HG03469 (cell line): ENCODE results near the gene SOWAHA.
"Not testable (repeated sequence)": the region's sequence is repeated elsewhere in the genome, so short reads cannot be mapped to it uniquely, and the experiment has no call there.

Experiments
- ATAC-seq: cut with Tn5 transposase; IDR thresholded peaks from one replicate; pipeline ENCODE4 v1.9.1; 2021; ENCODE audit warnings: mild to moderate bottlenecking, moderate library complexity, moderate number of reproducible peaks; ENCODE audit not compliant: unreplicated experiment

The SOWAHA gene

DNA sequence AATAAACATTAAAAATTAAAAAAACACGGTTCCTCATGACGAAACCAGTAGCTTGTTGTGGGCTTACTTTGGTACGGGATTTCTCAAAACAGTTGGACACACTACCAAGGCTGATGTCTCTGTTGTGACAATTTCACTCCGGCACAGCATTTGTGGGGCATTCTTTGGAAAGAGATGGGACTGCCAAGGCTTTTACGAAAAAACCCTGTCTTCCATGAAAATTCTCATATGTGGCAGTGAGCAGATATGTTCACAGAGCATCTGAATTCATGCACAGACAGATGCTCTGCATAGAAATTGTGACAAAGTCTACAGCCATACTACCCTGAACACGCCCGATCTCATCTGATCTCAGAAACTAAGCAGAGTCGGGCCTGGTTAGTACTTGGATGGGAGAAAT is 35.2 kb downstream of the SOWAHA start:
- ATAC-seq, result no peak

DNA sequence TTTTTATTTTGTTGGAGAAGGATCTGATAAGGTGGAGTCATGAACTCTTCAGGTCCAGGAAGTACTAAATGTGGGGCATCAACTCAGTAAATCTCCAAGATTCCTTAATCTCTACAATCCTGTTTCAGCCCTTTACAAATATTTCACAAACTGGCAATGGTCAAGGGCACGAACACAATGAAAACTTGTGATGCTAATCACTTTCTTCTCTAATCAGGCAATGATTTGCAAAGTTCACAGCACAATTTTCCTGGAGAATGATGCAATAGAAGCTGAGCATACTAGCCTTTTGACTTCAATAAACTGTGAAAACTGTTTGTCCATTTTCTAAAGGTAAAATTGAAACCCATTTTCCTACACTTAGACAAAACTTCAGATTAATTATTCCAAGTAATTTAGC is 36.2 kb downstream of the SOWAHA start:
- ATAC-seq, result no peak

DNA sequence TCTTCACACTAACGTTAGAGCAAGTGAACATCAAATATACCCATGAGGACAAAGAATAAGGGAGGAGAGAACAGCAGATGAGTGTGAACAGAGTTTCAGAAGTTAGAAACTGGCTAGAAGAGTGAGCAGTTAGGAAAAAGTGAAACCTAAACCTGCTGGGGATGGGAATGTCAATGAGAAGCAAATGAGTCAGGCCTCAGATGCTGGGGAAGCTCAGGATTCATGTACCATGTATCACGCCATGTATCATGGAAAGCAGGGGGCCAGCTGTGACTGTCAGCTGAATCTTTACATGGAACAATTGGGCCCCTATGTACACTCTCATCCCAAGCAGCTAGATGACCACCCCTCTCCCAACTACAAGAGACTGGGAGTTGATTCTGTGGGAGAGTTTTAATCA is 37.0 kb downstream of the SOWAHA start:
- ATAC-seq, result no peak

DNA sequence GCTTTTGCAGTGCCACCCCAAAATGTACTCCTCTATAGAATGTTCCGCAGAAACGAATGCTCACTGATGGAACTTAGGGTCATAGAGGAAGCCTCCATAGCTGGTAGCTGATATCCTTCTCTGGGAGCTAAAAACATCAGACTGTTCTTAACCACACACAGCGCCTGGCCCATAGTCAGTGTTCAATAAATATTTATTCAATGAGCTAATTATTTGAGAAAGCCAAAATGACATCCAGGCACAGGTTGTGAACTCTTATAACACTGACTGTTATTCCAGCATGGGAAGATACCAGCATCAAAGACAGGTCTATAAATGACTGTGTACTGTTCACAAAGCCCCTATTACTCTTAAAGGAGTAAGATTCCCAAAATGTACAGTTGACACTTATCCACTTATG is 40.2 kb downstream of the SOWAHA start:
- no peak for ATAC-seq

DNA sequence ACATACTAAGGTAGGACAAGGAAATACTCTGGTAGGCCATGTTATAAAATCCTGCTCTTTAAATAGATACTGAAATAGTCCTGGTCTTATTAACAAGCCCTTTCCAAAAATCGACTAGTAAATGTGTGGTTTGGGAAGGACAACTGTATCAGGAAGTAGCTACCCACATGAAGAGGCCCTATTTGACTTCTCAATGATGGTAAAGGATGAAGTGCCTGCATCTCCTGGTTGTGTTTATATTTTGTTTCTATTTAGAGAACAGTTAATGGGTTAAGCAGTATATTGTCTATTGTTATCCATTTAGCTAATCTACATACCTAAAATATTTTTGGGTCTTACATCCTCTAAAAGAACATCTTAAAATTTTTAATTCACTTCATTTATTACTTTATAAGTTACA is 40.7 kb downstream of the SOWAHA start:
- ATAC-seq, result no peak

DNA sequence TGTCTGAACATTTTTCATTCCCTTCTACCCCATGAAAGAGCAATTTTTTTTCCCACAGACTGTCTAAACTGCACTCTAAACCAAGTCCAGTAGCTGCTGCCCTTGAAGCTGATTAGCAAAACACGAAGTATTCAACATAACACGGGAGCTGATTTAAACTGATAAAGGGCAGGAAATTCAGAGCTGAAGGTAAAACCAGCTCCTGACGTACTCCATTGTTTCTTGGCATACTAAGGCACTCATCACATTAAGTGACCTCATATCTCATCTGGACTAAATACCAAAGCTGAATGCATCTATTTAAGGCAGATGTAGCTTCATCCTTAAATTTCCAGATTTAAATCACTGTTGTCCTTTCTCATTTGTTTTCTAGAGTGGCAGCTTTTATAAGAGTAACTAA is 41.2 kb downstream of the SOWAHA start:
- no peak for ATAC-seq

DNA sequence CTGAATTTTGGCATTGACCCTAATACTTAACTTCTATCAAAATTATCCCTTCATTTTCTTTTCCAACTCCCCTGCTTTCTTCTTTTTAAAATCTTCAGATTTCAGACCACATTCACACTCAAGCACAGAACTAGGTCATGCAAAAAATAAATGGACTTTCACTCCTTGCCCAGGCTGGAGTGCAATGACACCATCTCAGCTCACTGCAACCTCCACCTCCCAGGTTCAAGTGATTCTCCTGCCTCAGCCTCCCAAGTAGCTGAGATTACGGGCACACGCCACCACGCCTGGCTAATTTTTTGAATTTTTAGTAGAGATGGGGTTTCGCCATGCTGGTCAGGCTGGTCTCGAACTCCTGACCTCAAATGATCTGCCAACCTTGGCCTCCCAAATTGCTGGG is 41.9 kb downstream of the SOWAHA start:
- ATAC-seq, result not testable (repeated sequence)

DNA sequence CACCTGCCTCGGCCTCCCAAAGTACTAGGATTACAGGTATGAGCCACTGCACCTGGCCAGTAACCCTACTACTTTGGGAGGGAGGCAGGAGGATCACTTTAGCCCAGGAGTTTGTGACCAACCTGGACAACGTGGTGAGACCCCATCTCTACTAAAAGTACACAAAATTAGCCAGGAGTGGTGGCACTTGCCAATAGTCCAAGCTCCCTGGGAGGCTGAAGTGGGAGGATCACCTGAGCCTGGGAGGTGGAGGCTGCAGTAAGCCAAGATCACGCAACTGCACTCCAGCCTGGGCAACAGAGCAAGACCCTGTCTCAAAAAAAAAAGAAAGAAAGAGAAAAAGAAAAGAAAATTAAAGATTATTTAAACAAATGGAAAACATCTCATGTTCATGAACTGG is 42.9 kb downstream of the SOWAHA start:
- no peak for ATAC-seq

DNA sequence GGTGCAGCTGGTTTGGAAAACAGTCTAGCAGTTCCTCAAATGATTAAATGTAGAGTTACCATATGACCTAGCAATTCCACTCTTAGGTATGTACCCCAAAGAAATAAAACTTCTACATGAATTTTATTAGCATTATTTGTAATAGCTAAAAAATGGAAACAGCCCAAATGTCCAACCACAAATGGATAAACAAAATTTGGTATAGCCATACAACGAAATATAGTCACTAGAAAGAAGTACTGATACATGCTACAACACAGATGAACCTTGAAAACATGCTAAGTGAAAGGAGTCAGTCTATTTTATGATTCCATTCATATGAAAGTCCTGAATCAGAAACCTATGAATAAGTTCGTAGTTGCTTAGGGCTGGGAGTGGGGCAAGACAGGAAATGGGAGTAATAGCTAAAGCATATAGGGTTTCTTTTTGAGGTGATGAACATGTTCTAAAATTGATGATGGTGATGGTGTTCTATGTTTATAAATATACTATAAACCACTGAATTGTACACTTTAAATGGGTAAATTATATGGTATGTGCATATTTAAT is 46.9 kb downstream of the SOWAHA start:
- ATAC-seq, result no peak

DNA sequence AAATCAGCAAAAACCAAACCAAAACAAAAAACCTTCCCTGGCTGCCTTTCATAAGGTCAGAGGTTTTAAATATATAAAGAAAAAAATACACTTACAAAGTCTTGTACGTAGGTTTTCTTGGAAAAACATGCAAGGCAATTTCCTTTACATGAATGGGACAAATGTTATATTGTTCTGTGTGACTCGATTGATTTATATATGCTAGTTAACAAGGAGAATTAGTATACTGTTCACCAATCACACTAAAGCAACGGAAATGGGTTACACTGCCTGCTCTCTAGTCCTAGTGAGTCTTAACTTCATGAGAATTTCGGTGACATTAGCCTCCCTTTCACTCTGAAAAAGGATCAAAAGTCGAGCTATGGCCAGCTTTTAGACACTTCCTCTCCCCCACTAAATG is 47.6 kb downstream of the SOWAHA start:
- ATAC-seq, result no peak

DNA sequence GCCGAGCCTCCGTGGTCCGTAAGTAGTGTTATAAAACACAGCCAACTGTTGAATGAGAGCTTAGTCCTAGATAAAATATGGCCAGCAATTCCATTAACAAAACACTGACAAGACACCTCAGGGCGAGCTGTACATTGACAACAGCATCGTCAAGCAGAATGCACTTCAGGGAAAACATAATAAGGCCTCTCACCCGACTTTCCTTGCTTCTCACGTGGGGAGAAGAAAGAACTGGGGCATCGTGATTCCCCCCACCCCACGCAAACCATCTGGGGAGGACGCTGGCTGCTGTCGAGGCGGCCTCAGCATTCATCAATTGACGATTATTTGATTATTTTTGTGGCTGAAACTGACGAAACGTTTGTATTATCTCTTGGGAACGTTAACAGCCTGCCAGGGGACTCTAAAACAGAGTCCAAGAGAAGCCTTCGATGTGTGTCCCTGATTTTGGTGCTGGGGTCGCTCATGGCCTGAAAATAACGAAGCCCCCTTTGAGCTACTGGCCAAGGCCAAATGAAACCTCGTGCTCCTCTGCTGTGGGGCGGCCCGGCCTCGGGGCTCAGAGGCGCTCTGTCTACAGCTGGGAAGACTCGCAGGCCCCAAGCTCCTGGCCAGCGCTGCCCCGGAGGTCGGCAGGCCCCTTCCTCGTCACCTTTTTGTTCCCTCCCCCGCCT is 52.7 kb downstream of the SOWAHA start:
- ATAC-seq, result peak; percentile 11
